ENCODE data around the gene TENM3.

GRCh38 chr4:182838535-182838934, 595.3 kb downstream of the TENM3 start:
- TF ChIP-seq POLR2A (IDR thresholded peaks at IDR 0.05; ENCODE audit: low read depth, low read length) (no peak), MAX (IDR thresholded peaks at IDR 0.05; ENCODE audit: insufficient read depth, insufficient read length) (no peak)
